Neuronal stem cell (in vitro differentiated cells): ENCODE results near the gene PDXP.

Experiments
- DNase-seq: peaks from one replicate; pipeline ENCODE4 v3.0.0-alpha.2; 2013; ENCODE audit warnings: low spot score
- H2AFZ ChIP-seq: one replicate; pipeline ENCODE4 v1.6.1; 2013; ENCODE audit warnings: mild to moderate bottlenecking, low read length, inconsistent platforms
- H2AK5ac ChIP-seq: 2 replicates; pipeline ENCODE4 v1.6.1; 2013; ENCODE audit warnings: low read depth, mild to moderate bottlenecking, inconsistent platforms, low read length, moderate library complexity, mixed read lengths
- H2BK120ac ChIP-seq: 2 replicates; pipeline ENCODE4 v1.6.1; 2013; ENCODE audit warnings: low read depth, mild to moderate bottlenecking, inconsistent platforms, low read length, moderate library complexity, mixed read lengths
- H2BK12ac ChIP-seq: one replicate; pipeline ENCODE4 v1.6.1; 2013; ENCODE audit warnings: low read length, inconsistent platforms
- H2BK15ac ChIP-seq: 2 replicates; pipeline ENCODE4 v1.6.1; 2013; ENCODE audit warnings: mild to moderate bottlenecking, low read length, inconsistent platforms, mixed read lengths
- H2BK5ac ChIP-seq: one replicate; pipeline ENCODE4 v1.6.1; 2013; ENCODE audit warnings: inconsistent platforms, mild to moderate bottlenecking, low read length, moderate library complexity
- H3K14ac ChIP-seq: one replicate; pipeline ENCODE4 v1.6.1; 2013; ENCODE audit warnings: low read length, inconsistent platforms
- H3K18ac ChIP-seq: 2 replicates; pipeline ENCODE4 v1.6.1; 2013; ENCODE audit warnings: low read length, inconsistent platforms
- H3K23ac ChIP-seq: 2 replicates; pipeline ENCODE4 v1.6.1; 2013; ENCODE audit warnings: low read depth, mild to moderate bottlenecking, mixed read lengths, low read length, inconsistent platforms; ENCODE audit not compliant: poor library complexity
- H3K27ac ChIP-seq: replicated peaks from 3 replicates; pipeline ENCODE4 v1.5.1; 2013; ENCODE audit warnings: low read length, inconsistent platforms
- H3K27me3 ChIP-seq, 3 experiments: 2 replicates each; pipeline ENCODE4 v1.6.1; 2013; ENCODE audit warnings: low read length in 3 of 3, mild to moderate bottlenecking in 2 of 3, inconsistent platforms in 1 of 3, low read depth in 1 of 3, mixed read lengths in 1 of 3, moderate library complexity in 1 of 3; ENCODE audit not compliant: control insufficient read depth in 3 of 3, insufficient read depth in 3 of 3
- H3K36me3 ChIP-seq, 2 donors: replicated peaks in 1 of 2; 2 replicates each; pipeline ENCODE4 v1.6.1; 2013; ENCODE audit warnings: low read length in 2 of 2; ENCODE audit not compliant: control insufficient read depth in 2 of 2, insufficient read depth in 2 of 2
- H3K4ac ChIP-seq: 2 replicates; pipeline ENCODE4 v1.6.1; 2013; ENCODE audit warnings: inconsistent platforms, mild to moderate bottlenecking, low read length, moderate library complexity
- H3K4me1 ChIP-seq, 2 donors: 1 replicate in 1 of 2; 2 replicates in 1 of 2; pipeline ENCODE4 v1.6.1; 2013; ENCODE audit warnings: low read length in 2 of 2, low read depth in 1 of 2; ENCODE audit not compliant: control insufficient read depth in 2 of 2, insufficient read depth in 1 of 2
- H3K4me2 ChIP-seq: one replicate; pipeline ENCODE4 v1.6.1; 2013; ENCODE audit warnings: mild to moderate bottlenecking, low read length, inconsistent platforms; ENCODE audit not compliant: insufficient read depth, poor library complexity, severe bottlenecking
- H3K4me3 ChIP-seq, 2 donors: 2 replicates each; pipeline ENCODE4 v1.5.1; 2013; ENCODE audit warnings: low read length in 2 of 2, mild to moderate bottlenecking in 2 of 2, inconsistent platforms in 1 of 2, moderate library complexity in 1 of 2
- H3K79me1 ChIP-seq: one replicate; pipeline ENCODE4 v1.6.1; 2013; ENCODE audit warnings: low read depth, mild to moderate bottlenecking, inconsistent platforms, low read length, moderate library complexity
- H3K9ac ChIP-seq: one replicate; pipeline ENCODE4 v1.6.1; 2013; ENCODE audit warnings: mild to moderate bottlenecking, low read depth, low read length, inconsistent platforms; ENCODE audit not compliant: poor library complexity
- H3K9me3 ChIP-seq, 2 donors: replicated peaks in 1 of 2; 2 replicates each; pipeline versions ENCODE3 to v1.6.1; 2013; ENCODE audit warnings: low read length in 2 of 2, mild to moderate bottlenecking in 2 of 2, inconsistent platforms in 1 of 2, low read depth in 1 of 2, mixed read lengths in 1 of 2, moderate library complexity in 1 of 2; ENCODE audit not compliant: control insufficient read depth in 2 of 2, insufficient read depth in 1 of 2
- H4K8ac ChIP-seq: one replicate; pipeline ENCODE4 v1.6.1; 2013; ENCODE audit warnings: low read depth, mild to moderate bottlenecking, inconsistent platforms, low read length, moderate library complexity
- H4K91ac ChIP-seq: one replicate; pipeline ENCODE4 v1.6.1; 2013; ENCODE audit warnings: low read length, low read depth, mild to moderate bottlenecking, inconsistent platforms; ENCODE audit not compliant: poor library complexity
- WGBS, 2 donors: extraction: QIAGEN DNeasy Blood & Tissue Kit; methylation state at CpG; one replicate each; pipeline ENCODE4 v1.1.7; 2013; ENCODE audit warnings: missing lambda C conversion rate in 2 of 2, mixed read lengths in 1 of 2; ENCODE audit not compliant: insufficient read length in 2 of 2, insufficient replicate concordance in 1 of 2; ENCODE audit errors: extremely low coverage in 2 of 2; 5-methylcytosine and 5-hydroxymethylcytosine counted together

Gene PDXP

GRCh38 chr22:37628830-37629229, 29.7 kb upstream of the PDXP start:
- no CpG with 5 or more reads among the region's 8 CpGs for WGBS, 2 donors

GRCh38 chr22:37629928-37630327, 28.6 kb upstream of the PDXP start:
- Histone ChIP-seq H3K4me3 (no peak overlapping the region), H4K91ac (no peak overlapping the region), H2BK15ac (no peak overlapping the region), H2BK12ac (no peak overlapping the region), H3K9ac (peak overlapping the region; percentile 12), H3K4me2 (no peak overlapping the region), H3K9me3 (no peaks in the 10 kb centered on the region), H3K23ac (peak overlapping the region; percentile 61), H2AK5ac (no peak overlapping the region), H4K8ac (no peak overlapping the region), H2BK5ac (no peak overlapping the region), H3K36me3 (peaks cover 30 to 77% of the 10 kb centered on the region in 2 donors), H3K27me3 (no peaks in the 10 kb centered on the region), H3K14ac (no peak overlapping the region), H3K4me1 (peaks cover 16 to 22% of the 10 kb centered on the region in 2 donors), H2AFZ (no peak overlapping the region), H3K27ac (no peak overlapping the region), H3K79me1 (peaks cover 1% of the 10 kb centered on the region), H3K4ac (no peak overlapping the region), H3K18ac (no peak overlapping the region), H2BK120ac (no peak overlapping the region)
- WGBS, 2 donors, result no CpG with 5 or more reads among the region's 10 CpGs
- DNase-seq, result no peak

More at GRCh38 chr22:37628830-37629229, 29.7 kb upstream of the PDXP start:
- H4K8ac ChIP-seq, result no peak overlapping the region
- H2AFZ ChIP-seq, result no peak overlapping the region
- DNase-seq, result no peak
- no peak overlapping the region for H4K91ac ChIP-seq
- H3K18ac ChIP-seq, result no peak overlapping the region
- peaks cover 10 to 13% of the 10 kb centered on the region in 2 donors for H3K4me1 ChIP-seq
- H2BK5ac ChIP-seq, result no peak overlapping the region
- H2AK5ac ChIP-seq, result no peak overlapping the region
- H3K14ac ChIP-seq, result no peak overlapping the region
- no peak overlapping the region for H2BK15ac ChIP-seq
- no peak overlapping the region for H3K4ac ChIP-seq
- H3K4me3 ChIP-seq, result peak overlapping the region in 1 of 2 donors; percentile 8
- H3K9me3 ChIP-seq, result no peaks in the 10 kb centered on the region
- H3K79me1 ChIP-seq, result peaks cover 1% of the 10 kb centered on the region
- peak overlapping the region; percentile 36 for H3K9ac ChIP-seq
- no peak overlapping the region for H2BK120ac ChIP-seq
- peak overlapping the region; percentile 77 for H3K23ac ChIP-seq
- no peak overlapping the region for H3K27ac ChIP-seq
- no peak overlapping the region for H3K4me2 ChIP-seq
- peaks cover 36 to 88% of the 10 kb centered on the region in 2 donors for H3K36me3 ChIP-seq
- no peak overlapping the region for H2BK12ac ChIP-seq
- no peaks in the 10 kb centered on the region for H3K27me3 ChIP-seq

- Histone ChIP-seq H2BK5ac (no peak overlapping the region), H3K4me3 (no peak overlapping the region), H2BK12ac (no peak overlapping the region), H3K4me1 (peaks cover 16 to 22% of the 10 kb centered on the region in 2 donors), H3K9me3 (no peaks in the 10 kb centered on the region), H2AFZ (no peak overlapping the region), H4K8ac (no peak overlapping the region), H3K79me1 (peaks cover 1% of the 10 kb centered on the region), H2BK15ac (no peak overlapping the region), H3K18ac (no peak overlapping the region), H3K4ac (no peak overlapping the region), H2AK5ac (no peak overlapping the region), H3K4me2 (no peak overlapping the region), H3K14ac (no peak overlapping the region), H3K9ac (no peak overlapping the region), H3K27me3 (no peaks in the 10 kb centered on the region), H3K23ac (no peak overlapping the region), H4K91ac (no peak overlapping the region), H3K36me3 (peaks cover 25 to 67% of the 10 kb centered on the region in 2 donors), H3K27ac (no peak overlapping the region), H2BK120ac (no peak overlapping the region)
- no CpG with 5 or more reads among the region's 9 CpGs for WGBS, 2 donors
- no peak for DNase-seq
Observed at GRCh38 chr22:37630839-37631435, 27.6 kb upstream of the PDXP start.

- no peak overlapping the region for H3K9ac ChIP-seq
- H2BK120ac ChIP-seq, result no peak overlapping the region
- H3K4me3 ChIP-seq, result no peak overlapping the region
- H3K79me1 ChIP-seq, result peaks cover 1% of the 10 kb centered on the region
- H4K91ac ChIP-seq, result no peak overlapping the region
- no peak overlapping the region for H3K4ac ChIP-seq
- DNase-seq, result no peak
- peak overlapping the region; percentile 8 for H3K23ac ChIP-seq
- H3K36me3 ChIP-seq, result peaks cover 24 to 61% of the 10 kb centered on the region in 2 donors
- H2AFZ ChIP-seq, result no peak overlapping the region
- H3K27ac ChIP-seq, result no peak overlapping the region
- no peak overlapping the region for H2AK5ac ChIP-seq
- no peak overlapping the region for H3K18ac ChIP-seq
- no peaks in the 10 kb centered on the region for H3K9me3 ChIP-seq
- WGBS, 2 donors, result no CpG with 5 or more reads among the region's 19 CpGs
- no peak overlapping the region for H3K4me2 ChIP-seq
- peaks cover 16 to 24% of the 10 kb centered on the region in 2 donors for H3K4me1 ChIP-seq
- H2BK15ac ChIP-seq, result no peak overlapping the region
- H2BK12ac ChIP-seq, result no peak overlapping the region
- no peak overlapping the region for H3K14ac ChIP-seq
- H4K8ac ChIP-seq, result no peak overlapping the region
- H3K27me3 ChIP-seq, result no peaks in the 10 kb centered on the region
- H2BK5ac ChIP-seq, result no peak overlapping the region
Observed at GRCh38 chr22:37631448-37632173, 26.9 kb upstream of the PDXP start.
